HG03457 (cell line): ENCODE measurements around the gene FER1L5.

Experiments used
- ATAC-seq: cut with Tn5 transposase; IDR thresholded peaks from one replicate; pipeline ENCODE4 v1.9.1; 2021; ENCODE audit warnings: moderate number of reproducible peaks; ENCODE audit not compliant: unreplicated experiment

FER1L5 gene

GRCh38 chr2:96642564-96643360, at the start of gene FER1L5:
Gene FER1L5 (plus strand): TSS chr2:96642764. CDS start chr2:96642837, 73 bp downstream.
- no peak for ATAC-seq

- no peak for ATAC-seq
These were observed 48.3 kb upstream of the FER1L5 start for GRCh38 chr2:96594282-96594681.

DNA sequence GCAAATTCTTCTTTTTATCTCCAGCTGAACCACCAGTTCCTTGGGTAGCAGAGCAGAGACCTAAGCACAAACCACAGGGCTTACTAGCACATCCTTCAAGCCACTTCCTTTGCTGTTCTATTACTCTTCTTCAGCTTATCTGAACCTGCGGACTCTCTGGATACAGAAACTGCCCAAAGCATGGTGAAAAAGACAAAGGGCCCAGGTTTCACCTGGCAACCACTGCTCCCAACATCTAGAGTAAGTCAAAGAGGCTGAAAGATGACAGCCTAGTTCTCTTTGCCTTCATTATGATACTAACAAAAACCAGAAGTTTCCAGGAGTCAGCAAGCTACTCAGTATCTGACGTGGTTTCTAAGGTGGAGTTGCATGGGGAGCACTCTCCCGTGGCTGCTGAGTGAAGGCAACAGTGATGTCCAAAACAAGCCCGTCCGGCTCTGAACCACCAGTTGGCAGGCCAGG, 47.8 kb upstream of the FER1L5 start:
- no peak for ATAC-seq

GRCh38 chr2:96596596-96596995, 46.0 kb upstream of the FER1L5 start:
- no peak for ATAC-seq

DNA sequence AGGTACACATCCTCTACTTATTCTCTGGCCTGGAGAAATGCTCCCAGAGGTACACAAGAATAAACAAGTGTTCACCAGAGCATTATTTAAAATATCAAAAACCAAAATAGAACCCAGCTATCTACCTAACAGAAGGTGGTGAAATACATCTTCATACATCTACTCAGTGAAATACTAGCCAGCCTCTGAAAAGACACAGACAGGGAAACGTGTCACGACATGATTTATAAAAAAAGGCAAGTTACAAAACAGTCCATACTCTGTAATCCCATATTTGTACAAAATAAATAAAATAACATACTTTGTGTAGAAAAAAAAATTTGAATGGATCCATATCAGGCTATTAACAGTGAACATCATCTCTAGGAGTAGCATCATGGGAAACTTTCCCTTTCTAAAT, 42.6 kb upstream of the FER1L5 start:
- no peak for ATAC-seq

GRCh38 chr2:96601382-96602292, 40.9 kb upstream of the FER1L5 start:
- ATAC-seq, result no peak

- no peak for ATAC-seq
These were observed 40.2 kb upstream of the FER1L5 start for GRCh38 chr2:96602330-96602823.

- ATAC-seq, result no peak
These were observed 38.5 kb upstream of the FER1L5 start for GRCh38 chr2:96604104-96604503.

DNA sequence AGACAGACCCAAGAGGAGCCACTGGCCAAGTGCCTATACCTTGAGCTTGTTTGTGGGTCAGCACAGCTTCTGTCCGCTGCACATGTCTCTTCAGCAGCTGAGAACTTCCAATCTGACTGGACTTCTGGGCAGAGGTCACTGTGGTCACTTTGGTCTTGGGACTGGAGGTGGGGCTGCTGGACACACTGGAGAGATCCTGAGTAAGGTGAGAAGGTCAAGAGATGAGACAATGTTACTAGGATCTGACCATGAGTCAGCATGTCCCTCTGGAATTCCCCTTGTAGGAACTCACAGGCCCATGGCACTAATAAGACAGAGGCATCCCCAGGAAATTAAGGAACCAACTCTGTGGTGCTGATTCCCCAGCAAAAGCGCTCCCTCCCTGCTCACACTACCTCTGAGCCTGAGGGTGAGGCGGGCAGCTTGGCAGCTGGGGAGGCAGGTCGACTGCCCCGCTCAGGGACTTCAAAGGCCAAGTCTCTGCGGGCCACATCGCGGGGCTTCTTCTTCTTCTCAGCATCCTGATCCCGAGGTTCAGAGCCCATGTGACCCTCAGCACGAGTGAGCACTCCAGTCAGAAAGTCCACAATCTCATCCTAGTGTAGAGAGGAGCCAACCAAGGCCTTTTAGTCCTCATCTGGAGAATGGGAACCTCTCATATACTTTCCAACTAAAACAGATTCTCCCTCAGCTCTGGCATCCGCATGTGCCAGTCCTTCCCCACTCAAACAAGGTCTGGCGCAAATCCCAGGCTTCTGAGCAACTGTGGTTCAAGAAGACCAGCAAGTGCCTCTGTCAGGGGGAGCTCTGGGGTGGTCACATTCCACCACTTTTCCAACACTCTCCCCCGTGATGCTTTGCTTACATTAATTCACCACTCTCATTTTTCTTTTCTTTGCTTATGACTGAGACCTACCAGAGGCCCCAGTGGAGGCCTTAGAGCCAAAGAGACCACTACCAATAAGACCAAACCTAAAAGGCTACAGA, 33.8 kb upstream of the FER1L5 start:
- no peak for ATAC-seq

GRCh38 chr2:96616128-96616527, 26.4 kb upstream of the FER1L5 start:
- no peak for ATAC-seq

DNA sequence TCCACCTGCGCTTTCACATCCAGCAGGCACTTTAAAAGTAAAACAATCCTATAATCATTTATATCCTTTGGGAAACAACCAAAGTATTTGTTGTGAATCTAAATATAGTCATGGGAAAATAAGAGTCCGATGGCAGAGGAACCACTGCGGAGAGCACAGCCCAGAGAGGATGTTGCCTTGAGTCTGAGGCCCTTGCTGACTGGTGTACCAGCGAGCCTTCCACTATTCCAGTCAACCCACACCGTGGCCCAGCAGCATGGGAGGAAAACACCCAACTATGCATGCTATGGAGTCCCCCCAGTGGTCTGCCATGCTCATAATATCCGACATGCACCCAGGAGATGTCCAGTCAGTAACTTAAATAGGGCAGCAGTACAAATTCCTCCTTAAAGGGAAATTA, 26.0 kb upstream of the FER1L5 start:
- no peak for ATAC-seq

- ATAC-seq, result no peak
These were observed 25.6 kb upstream of the FER1L5 start for GRCh38 chr2:96617012-96617411.

DNA sequence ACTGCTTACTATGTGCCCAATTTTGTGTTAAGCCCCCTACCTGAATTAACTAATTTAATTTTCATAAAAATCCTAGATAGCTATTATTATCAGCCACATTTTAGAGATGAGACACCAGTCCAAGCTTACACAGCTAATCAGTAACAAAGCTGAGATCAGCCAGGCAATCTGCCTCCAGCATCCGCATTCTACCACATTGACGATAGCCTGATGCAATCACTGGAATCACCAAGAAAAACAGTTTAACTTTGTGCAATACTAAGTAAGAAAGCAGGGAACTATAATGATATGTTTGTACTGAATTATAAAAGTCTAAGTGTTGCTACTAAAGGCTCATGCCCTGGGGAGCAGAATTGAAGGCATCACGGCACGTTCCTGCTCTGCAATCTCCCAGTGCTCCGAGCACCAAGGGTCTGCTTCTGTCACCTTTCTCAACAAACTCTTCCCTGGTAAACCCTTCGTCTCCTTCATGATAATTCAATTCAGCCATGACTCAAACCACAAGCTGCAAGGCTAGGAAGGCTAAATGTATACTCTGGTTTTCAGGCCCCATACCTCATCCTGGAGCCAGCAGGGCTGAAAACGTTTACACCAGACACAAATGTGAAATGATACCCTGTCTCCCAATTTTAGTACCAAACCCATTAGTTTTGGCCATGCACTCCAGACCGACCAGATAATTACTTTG, 23.8 kb upstream of the FER1L5 start:
- ATAC-seq, result no peak

GRCh38 chr2:96622544-96622943, 20.0 kb upstream of the FER1L5 start:
- no peak for ATAC-seq

DNA sequence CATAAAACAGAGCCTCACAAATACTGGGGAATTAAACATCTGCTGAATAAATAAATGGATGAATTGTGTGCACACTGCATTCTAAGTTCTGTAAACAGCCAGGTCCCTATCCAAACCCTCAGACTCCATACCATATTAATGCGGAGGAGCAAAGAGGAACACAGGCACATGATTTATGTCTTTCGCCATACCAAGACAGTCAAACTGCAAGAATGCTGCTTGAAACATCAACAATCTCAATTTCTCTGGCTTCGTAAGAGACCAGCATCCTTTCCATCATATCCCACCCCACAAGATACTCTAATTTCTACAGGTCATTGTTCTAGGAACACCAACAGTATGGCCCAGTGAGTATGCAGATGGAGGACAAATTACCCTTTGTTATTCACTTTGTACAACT, 19.4 kb upstream of the FER1L5 start:
- no peak for ATAC-seq

GRCh38 chr2:96625571-96626552, 16.7 kb upstream of the FER1L5 start:
- no peak for ATAC-seq

GRCh38 chr2:96626553-96626942, 16.0 kb upstream of the FER1L5 start:
- no peak for ATAC-seq

DNA sequence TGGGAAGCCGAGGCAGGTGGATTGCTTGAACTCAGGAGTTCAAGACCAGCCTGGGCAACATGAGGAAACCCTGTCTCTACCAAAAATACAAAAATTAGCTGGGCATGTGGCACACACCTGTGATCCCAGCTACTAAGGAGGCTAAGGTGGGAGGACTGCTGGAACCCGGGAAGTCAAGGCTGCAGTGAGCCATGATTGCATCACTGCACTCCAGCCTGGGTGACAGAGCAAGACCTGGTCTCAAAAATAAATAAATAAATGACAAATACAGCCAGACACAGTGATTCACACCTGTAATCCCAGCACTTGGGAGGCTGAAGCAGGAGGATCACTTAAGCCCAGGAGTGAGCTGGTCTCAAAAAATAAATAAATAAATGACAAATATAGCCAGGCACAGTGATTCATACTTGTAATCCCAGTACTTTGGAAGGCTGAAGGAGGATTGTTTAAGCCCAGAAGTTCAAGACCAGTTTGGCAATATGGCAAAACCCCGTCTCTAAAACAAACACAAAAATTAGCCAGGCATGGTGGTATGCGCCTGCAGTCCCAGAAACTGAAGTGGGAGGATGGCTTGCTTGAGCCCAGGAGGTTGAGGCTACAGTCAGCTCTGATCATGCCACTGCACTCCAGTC, 10.6 kb upstream of the FER1L5 start:
- no peak for ATAC-seq
